ENCODE data around the gene FEM1B.

The FEM1B gene

DNA sequence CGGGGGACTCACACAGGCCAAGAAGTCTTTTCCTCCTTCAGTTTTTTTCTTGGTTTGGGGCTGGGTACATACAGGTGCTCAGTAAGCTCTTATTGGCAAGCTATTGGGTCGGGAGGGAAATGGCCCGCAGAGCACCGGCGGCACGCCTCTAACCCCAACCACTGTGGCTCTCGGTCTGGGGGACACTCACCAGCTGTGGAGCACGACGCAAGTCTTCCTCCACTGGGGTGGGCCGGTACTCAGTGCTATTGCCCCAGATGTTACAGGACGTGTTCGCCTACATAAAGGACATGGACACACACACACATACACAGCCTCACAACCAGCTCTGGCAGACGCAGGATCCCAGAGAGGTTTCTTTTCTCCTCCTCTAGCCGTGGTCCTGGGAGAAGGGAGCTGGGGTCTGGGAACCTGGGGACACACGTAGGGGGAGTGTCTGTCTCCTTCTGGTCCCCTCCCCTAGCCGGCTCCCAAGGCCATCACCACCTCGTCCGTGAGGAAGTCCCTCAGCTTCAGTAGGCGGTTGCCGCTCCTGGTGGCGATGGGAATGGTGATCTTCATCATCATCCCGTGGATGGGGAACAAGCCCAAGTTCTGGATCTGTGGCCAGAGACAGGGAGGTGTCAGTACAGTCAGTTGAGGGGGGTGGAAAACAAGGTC lies 33.4 kb downstream of the FEM1B start:
- DNase-seq = no peak

DNA sequence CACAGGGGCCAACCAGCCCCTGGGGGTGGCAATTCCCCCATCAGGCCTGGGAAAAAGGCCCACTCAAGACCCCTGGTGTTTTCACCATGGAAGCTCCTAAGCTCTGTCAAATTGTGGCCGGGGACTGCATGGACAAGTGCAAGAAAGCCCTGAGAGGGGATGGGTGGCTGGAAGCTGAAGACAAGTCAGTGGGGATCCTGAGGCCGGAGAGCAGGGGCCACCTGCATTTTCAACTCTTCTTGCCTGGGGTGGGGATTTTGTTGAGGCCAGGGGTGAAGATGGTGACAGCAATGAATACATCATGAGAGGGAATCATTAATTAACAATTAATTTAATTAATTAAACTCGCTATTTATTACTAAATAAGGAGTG lies 33.9 kb downstream of the FEM1B start:
- no peak for DNase-seq

- DNase-seq = no peak
Observed at GRCh38 chr15:68311859-68312557, 34.5 kb downstream of the FEM1B start.

DNA sequence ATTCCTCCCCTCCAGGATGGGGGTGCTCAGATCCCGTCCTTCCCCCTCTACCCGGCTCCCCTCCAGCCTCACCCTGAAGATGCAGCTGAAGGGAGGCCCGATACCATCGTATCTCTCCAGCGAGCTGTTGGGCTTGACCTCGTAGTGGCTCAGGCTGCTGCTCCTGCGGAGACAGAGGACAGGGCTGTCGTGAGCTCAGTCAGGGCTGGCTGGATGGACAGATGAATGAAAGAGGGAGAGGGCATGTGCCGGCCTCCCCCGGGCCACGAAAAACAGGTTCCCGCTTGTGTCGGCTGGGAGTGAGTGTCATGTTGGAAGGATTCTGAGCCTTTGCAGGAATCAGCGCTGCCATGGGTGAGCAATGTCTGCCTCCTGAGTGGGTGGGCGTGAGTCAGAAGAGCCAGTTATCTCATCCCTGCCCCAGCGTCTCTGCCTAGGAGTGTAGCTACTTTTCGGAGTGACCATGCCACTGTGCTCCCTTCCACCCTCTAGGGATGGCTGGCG lies 35.2 kb downstream of the FEM1B start:
- DNase-seq = no peak

DNA sequence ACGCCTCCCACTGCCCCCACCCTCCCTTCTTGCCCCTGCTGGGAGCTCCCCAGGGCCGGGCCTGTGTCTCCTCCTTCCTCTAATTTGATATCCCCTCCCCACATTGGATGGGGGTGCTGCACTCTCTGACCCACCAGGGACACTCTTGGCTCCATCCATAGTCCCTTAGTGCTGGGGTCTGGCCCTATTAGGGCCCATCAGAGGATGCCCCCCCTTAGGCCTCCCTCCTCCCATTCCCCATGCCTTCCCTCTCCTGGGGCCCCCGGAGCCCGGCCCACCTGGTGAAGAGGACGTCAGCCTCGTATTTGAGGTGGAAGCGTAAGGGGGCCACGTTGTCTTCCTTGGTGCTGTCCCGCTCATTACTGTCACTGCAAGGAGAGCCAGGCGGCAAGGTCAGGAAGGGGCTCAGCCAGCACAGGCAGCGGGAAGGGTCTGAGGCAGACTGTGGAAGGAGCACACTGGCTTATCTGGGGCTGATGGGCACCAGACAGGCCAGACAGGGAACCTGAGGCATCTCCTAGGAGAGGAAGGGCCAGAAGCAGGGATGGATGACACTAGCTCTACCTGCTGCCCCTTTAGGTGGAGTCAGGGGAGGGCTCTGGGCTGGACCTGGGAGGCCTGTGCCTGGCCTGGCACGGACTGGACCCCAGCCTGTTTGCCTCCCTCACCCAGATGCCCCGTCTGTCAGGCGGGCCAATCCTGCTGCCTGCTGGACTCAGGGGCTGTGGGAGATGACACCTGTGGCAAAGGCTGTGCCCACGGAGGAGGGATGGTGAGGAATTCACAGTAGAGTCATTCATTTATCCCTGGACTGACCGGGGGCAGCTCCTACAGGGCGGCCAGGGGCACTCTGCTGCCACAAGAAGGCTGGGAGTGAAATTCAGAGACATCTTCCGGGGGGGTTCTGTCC lies 36.2 kb downstream of the FEM1B start:
- DNase-seq = no peak

- DNase-seq = no peak
Observed at GRCh38 chr15:68314563-68314962, 37.0 kb downstream of the FEM1B start.

- no peak for DNase-seq
Observed at GRCh38 chr15:68315035-68315434, 37.5 kb downstream of the FEM1B start.

GRCh38 chr15:68315495-68316031 lies 38.0 kb downstream of the FEM1B start:
- DNase-seq = no peak

DNA sequence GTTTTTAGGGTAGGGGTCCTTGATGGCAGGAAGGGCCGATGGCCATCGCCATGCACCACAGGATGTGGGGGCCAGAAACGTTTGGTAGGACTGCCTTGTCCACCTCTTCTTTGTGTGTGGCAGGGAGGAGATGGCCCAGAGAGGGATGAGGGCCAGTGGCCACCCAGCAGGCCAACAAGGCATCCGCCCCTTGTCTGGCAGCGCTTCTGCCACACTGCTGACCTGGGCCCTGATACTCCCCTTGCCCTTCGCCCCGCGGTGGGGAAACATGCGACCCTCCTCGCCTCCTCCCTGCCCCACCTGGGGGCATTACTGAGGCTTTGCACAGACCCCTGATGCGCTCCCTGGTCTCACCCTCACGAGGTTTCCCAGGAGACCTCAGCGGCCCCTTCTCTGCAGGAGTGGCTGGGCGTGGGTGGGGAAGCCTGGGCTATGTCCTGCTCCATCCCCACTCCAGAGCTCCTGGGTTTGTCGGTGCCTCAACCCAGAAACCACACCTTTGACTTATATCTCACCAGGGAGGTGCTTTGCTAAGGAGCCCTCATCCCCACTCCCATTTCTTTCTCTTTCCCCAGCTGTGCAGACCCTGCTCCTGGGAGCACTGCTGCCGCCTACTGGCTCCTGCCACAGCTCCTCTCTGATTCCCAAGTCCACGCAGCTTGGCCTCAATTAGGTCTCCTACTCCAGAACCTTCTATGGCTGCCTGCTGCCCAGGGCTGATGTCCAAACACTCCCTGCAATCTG lies 38.7 kb downstream of the FEM1B start:
- DNase-seq = no peak

DNA sequence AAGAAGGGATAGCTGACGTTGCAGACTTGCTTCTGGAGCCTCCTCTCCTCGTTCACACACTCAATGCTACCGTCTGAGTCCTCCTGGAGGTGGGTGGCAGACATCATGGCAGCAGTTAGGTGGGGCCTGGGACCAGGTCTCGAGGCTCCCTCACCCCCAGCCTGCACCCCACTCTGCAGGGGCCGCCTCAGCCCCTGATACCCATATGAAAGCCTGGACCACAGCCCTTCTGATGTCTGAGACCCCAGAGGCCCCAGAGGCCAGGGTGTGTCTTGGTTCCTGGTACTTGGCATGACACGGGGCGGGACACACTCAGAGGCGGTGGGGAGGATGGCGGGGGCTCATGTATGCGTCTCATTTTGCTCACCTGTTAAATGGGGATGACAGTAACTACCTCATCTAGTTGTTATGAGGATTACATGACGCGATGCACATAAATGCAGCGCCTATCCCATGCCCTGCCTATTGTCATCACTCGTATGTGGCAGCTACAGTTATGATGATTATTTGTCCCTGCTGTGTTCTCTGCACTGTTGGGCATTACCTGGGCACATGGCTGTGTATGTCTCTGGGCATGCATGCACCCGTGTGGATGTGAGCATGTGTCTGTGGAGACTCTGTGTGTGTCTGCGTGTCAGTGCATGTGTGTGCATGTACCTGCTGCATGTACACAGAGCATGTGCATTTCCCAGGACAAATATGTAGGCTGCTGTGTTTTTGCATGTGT lies 39.9 kb downstream of the FEM1B start:
- DNase-seq = no peak

GRCh38 chr15:68318008-68318835 lies 40.7 kb downstream of the FEM1B start:
- DNase-seq = no peak

GRCh38 chr15:68318931-68319909 lies 41.7 kb downstream of the FEM1B start:
- DNase-seq = no peak

- no peak for DNase-seq
Observed at GRCh38 chr15:68319997-68320396, 42.5 kb downstream of the FEM1B start.

GRCh38 chr15:68321229-68321628 lies 43.7 kb downstream of the FEM1B start:
- DNase-seq = no peak

- no peak for DNase-seq
Observed at GRCh38 chr15:68322796-68323195, 45.3 kb downstream of the FEM1B start.

- no peak for DNase-seq
Observed at GRCh38 chr15:68325726-68326125, 48.2 kb downstream of the FEM1B start.

DNA sequence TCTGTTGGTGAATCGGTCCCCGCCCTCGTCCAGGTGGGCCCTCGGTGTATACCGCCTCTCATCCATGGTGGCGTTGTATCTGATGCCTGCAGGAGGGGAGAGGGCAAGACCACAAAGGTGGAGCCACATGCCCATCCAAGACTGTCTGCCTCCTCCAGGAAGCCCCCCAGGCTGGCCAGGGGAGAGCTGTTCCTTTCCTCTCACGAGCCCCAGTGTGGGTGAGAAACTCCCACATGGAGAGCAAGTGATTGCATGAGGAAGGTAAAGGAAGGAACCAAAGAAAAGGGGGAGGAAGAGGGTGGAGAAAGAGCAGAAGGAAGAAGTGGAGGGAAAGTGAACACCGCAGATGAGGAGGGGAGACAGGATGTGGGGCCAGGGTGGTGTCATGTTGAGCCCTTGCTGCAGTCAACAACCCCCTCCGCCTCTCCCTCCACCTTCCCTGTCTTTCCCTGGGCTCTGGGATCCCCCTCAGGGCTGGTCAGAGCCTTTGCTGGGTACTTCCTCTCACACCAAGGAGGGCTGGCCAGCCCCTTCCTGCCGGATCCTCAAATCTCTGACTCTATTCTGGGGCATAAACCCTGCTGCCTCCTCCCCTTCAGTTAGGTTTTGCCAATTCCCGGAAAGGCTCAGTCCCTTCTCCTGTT lies 49.3 kb downstream of the FEM1B start:
- no peak for DNase-seq

DNA sequence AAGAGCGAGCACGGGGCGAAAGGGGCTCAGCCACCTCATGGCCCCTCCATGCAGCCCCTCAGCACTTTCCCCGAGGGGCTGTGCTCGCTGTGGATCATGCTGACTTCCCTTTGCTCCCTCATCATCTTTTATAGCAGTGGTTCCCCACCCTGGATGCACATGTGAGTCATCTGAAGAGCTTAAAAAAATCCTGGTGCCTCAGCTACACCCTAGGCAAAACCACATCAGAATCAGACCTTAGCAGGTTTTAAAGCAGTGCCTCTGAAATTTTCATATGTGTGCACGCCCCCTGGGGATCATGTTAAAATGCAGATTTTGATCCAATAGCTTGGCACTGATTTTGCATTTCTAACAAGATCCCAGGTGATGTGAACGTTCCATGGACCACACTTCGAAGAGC lies 50.9 kb downstream of the FEM1B start:
- no peak for DNase-seq

DNA sequence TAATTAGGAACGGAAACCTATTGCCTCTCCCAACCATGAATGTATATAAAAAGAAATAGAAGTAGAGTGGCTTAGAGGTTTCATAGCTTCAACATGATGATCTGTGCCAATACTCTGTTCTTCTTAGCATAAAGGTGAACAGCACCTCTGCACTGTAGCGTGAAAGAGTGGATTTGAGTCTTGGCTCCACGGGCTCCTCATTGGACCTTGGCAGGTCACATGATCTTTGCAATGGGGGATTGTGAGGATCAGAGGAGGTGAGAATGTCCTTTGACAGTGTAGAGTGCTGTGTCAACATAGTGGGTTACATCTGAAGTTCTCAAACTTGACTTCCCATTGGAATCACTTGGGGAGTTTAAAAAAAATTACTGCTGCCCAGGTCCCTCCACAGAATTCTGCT lies 51.4 kb downstream of the FEM1B start:
- DNase-seq = no peak

Measured in stimulated activated CD8-positive, alpha-beta memory T cell treated with anti-CD3 and anti-CD28 coated beads, Interleukin-4, amount 100 ng/mL, for 48 hours (primary cell).